ENCODE results near the gene SPATA45.

Gene SPATA45

GRCh38 chr1:212879947-212880690 lies 32.7 kb upstream of the SPATA45 start:
- no peaks in the 10 kb centered on the region for H3K79me2 ChIP-seq (ENCODE audit: control insufficient read depth, low read length)
- H3F3A ChIP-seq (ENCODE audit: control insufficient read depth, insufficient read depth): no peaks in the 10 kb centered on the region
- no peaks in the 10 kb centered on the region for H3K9me2 ChIP-seq (replicated peaks; ENCODE audit: control insufficient read depth, low read length)
- no peak for TF ChIP-seq EZH2phosphoT487 (IDR thresholded peaks at IDR 0.05; ENCODE audit: borderline replicate concordance, low read length)
- TF ChIP-seq, protein P1, sequence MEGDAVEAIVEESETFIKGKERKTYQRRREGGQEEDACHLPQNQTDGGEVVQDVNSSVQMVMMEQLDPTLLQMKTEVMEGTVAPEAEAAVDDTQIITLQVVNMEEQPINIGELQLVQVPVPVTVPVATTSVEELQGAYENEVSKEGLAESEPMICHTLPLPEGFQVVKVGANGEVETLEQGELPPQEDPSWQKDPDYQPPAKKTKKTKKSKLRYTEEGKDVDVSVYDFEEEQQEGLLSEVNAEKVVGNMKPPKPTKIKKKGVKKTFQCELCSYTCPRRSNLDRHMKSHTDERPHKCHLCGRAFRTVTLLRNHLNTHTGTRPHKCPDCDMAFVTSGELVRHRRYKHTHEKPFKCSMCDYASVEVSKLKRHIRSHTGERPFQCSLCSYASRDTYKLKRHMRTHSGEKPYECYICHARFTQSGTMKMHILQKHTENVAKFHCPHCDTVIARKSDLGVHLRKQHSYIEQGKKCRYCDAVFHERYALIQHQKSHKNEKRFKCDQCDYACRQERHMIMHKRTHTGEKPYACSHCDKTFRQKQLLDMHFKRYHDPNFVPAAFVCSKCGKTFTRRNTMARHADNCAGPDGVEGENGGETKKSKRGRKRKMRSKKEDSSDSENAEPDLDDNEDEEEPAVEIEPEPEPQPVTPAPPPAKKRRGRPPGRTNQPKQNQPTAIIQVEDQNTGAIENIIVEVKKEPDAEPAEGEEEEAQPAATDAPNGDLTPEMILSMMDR (IDR thresholded peaks at IDR 0.05; ENCODE audit: low read depth, low read length, poor library complexity, severe bottlenecking): no peak
- H3K9me3 ChIP-seq (ENCODE audit: control insufficient read depth, insufficient read depth, low read length): no peaks in the 10 kb centered on the region
- H3K4me1 ChIP-seq (ENCODE audit: control insufficient read depth, low read length): no peaks in the 10 kb centered on the region
- H3K27ac ChIP-seq (ENCODE audit: low read depth, low read length): no peak overlapping the region
- H3K36me3 ChIP-seq (ENCODE audit: control insufficient read depth, low read length): peaks cover 56% of the 10 kb centered on the region
- H3K4me2 ChIP-seq (ENCODE audit: low read length): no peak overlapping the region
- no peaks in the 10 kb centered on the region for H4K20me1 ChIP-seq (ENCODE audit: control insufficient read depth, insufficient read depth, low read depth, low read length)
- no peak overlapping the region for H3K4me3 ChIP-seq (ENCODE audit: low read length)
- no peaks in the 10 kb centered on the region for H3K27me3 ChIP-seq (ENCODE audit: control insufficient read depth, low read length)

DNA sequence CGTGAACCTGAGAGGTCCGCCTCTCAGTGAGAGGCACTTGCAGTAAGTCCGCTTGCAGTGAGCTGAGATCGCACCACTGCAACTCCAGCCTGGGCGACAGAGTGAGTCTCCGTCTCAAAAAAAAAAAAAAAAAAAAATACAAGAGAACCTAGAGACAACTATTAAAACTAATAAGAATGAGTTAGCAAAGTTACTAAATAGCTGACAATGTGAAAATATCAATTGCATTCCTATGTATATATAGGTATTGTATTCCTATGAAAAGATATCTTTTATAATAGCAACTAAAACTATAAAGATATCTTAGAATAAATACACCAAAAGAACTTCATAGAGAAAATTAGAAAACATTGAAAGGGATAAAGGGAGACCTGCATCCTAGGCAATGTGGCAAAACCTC lies 31.0 kb upstream of the SPATA45 start:
- no peaks in the 10 kb centered on the region for H3K9me3 ChIP-seq (ENCODE audit: control insufficient read depth, insufficient read depth, low read length)
- peaks cover 61% of the 10 kb centered on the region for H3K36me3 ChIP-seq (ENCODE audit: control insufficient read depth, low read length)
- no peak overlapping the region for H3K4me2 ChIP-seq (ENCODE audit: low read length)
- H3K79me2 ChIP-seq (ENCODE audit: control insufficient read depth, low read length): no peaks in the 10 kb centered on the region
- no peaks in the 10 kb centered on the region for H3F3A ChIP-seq (ENCODE audit: control insufficient read depth, insufficient read depth)
- H3K9me2 ChIP-seq (replicated peaks; ENCODE audit: control insufficient read depth, low read length): no peaks in the 10 kb centered on the region
- TF ChIP-seq EZH2phosphoT487 (IDR thresholded peaks at IDR 0.05; ENCODE audit: borderline replicate concordance, low read length): no peak
- TF ChIP-seq, protein P1 (IDR thresholded peaks at IDR 0.05; ENCODE audit: low read depth, low read length, poor library complexity, severe bottlenecking): no peak
- no peaks in the 10 kb centered on the region for H3K27me3 ChIP-seq (ENCODE audit: control insufficient read depth, low read length)
- H3K4me1 ChIP-seq (ENCODE audit: control insufficient read depth, low read length): no peaks in the 10 kb centered on the region
- H3K4me3 ChIP-seq (ENCODE audit: low read length): no peak overlapping the region
- no peaks in the 10 kb centered on the region for H4K20me1 ChIP-seq (ENCODE audit: control insufficient read depth, insufficient read depth, low read depth, low read length)
- no peak overlapping the region for H3K27ac ChIP-seq (ENCODE audit: low read depth, low read length)

- no peaks in the 10 kb centered on the region for H3K9me2 ChIP-seq (replicated peaks; ENCODE audit: control insufficient read depth, low read length)
- H3K79me2 ChIP-seq (ENCODE audit: control insufficient read depth, low read length): peaks cover 2% of the 10 kb centered on the region; the same call in 1 of the 2 replicates
- peaks cover 56% of the 10 kb centered on the region for H3K36me3 ChIP-seq (ENCODE audit: control insufficient read depth, low read length)
Observed at GRCh38 chr1:212873518-212873917, 26.1 kb upstream of the SPATA45 start.

More at GRCh38 chr1:212873518-212873917, 26.1 kb upstream of the SPATA45 start:
- no peak overlapping the region for H3K4me2 ChIP-seq (ENCODE audit: low read length)
- no peak overlapping the region for H3K4me3 ChIP-seq (ENCODE audit: low read length)
- no peaks in the 10 kb centered on the region for H3K27me3 ChIP-seq (ENCODE audit: control insufficient read depth, low read length)
- TF ChIP-seq, protein P1 (IDR thresholded peaks at IDR 0.05; ENCODE audit: low read depth, low read length, poor library complexity, severe bottlenecking): no peak
- TF ChIP-seq EZH2phosphoT487 (IDR thresholded peaks at IDR 0.05; ENCODE audit: borderline replicate concordance, low read length): no peak
- no peaks in the 10 kb centered on the region for H3K4me1 ChIP-seq (ENCODE audit: control insufficient read depth, low read length)
- no peaks in the 10 kb centered on the region for H3K9me3 ChIP-seq (ENCODE audit: control insufficient read depth, insufficient read depth, low read length)
- H3F3A ChIP-seq (ENCODE audit: control insufficient read depth, insufficient read depth): no peaks in the 10 kb centered on the region
- no peaks in the 10 kb centered on the region for H4K20me1 ChIP-seq (ENCODE audit: control insufficient read depth, insufficient read depth, low read depth, low read length)
- H3K27ac ChIP-seq (ENCODE audit: low read depth, low read length): no peak overlapping the region
